ENCODE data around the gene S100A2. TPM values are rescaled to one million over a fixed set of nuclear protein-coding genes. Genes with fewer than 3 reads are reported as not detected.

Gene S100A2
- total and polyA plus RNA-seq, 2 of the 8 experiments (the other 6 are each of a cell fraction or from before 2014, with no cell fraction given), result 0.86 TPM; not detected in 1

DNA sequence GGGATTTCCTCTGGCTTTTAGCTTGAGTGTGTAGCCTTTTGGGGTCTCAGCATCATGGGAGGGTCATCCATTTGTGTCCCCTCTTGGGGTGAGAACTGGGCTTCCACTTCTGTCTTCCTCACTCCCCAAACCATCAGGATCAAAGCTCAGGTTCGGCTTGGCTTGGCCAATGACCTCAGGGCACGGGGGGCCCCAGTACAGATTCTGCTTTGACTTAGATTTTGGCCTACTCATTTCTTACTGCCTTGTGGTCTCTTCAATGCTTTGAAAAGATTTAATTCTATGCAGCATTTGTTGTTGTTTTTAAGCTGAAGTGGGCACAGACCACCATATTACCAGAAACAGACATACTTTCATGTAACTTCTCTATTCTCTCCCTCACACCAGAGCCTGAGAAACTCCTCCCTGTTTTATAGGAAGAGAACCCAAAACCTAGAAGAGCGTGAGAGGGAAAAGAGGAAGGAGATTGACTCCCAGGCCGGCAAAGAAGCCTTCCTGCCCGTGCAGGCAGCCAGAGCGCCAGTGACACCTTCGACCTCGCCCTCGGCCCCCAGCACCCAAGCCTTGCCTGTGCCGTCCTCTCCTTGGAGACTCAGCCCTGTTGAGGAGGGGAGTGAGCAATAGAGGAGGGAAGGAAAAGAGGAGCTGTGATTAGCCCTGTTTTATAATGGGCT, 14.7 kb downstream of the S100A2 start (continued):
- no peak for TF ChIP-seq CHD7 (IDR thresholded peaks at IDR 0.05; ENCODE audit: insufficient replicate concordance, low read length)
